Measurements from ENCODE around the gene UBE2S.
"Not testable (repeated sequence)": the region's sequence is repeated elsewhere in the genome, so short reads cannot be mapped to it uniquely, and the experiment has no call there.

UBE2S gene

GRCh38 chr19:55406091-55406825 lies 1.3 kb downstream of the UBE2S start:
- no peak for DNase-seq (ENCODE audit: low read depth)

- no peak for DNase-seq (ENCODE audit: low read depth)
Observed at GRCh38 chr19:55405638-55406037, 1.9 kb downstream of the UBE2S start.

DNA sequence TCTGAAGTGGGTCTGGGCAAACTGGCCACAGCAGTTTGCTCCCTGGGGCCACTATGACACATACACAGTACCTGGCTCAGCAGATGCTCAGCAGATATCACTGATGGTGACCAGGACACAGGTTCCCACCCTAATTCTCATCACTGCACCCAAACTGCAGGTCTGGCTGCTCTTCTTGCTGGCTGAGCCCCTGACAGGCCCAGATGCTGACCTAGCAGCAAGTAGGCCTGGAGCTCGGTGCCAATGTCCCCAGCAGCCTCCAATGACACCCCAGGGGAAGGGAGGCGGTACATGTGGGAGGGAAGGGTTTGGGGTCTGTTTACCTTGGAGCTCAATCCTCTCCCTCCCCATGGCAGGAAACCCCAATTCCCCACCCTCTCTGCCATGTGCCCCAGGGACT lies 5.1 kb downstream of the UBE2S start:
- no peak for DNase-seq (ENCODE audit: low read depth)

- not testable (repeated sequence) for DNase-seq (ENCODE audit: low read depth)
Observed at GRCh38 chr19:55401390-55401789, 6.2 kb downstream of the UBE2S start.

DNA sequence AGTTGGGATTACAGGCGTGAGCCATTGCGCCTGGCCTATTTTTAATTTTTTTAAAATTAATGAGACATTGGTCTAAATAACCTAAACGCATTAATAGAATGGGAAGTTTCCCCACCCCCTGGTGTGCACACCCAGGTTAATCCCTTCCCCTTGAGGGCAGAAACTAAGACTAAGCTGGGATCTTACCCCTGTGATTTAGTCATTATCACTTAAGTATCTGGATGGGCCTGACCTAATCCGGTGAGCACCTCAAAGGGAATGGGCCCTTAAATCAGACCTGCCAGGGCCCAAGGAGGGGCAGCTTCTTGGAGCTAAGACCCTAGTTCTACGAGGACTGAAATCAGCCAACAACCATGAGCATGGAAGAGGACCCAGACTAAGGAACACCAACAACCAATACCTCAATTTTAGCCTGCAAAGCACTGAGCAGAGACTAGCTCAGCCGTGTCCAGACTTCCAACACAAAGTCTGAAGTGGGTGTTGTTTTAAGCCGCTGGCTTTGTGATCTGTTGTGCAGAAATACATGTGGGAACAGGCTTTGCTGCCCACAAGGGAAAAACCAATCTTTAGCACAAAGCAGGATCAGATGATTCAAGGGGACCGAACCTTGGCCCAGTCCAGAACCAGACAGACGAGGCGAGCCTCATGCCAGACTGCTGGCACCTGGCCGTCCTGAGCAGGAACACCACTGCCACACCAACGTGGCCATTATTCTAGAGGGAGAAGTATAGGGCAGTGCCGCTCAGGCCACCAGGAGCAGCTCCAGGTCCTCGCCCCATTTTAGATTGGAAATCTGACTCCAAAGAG lies 7.1 kb downstream of the UBE2S start:
- no peak for DNase-seq (ENCODE audit: low read depth)

- DNase-seq (ENCODE audit: low read depth) = no peak
Observed at GRCh38 chr19:55398200-55398925, 9.2 kb downstream of the UBE2S start.

GRCh38 chr19:55392820-55393761 lies 14.5 kb downstream of the UBE2S start:
- DNase-seq (ENCODE audit: low read depth) = no peak

DNA sequence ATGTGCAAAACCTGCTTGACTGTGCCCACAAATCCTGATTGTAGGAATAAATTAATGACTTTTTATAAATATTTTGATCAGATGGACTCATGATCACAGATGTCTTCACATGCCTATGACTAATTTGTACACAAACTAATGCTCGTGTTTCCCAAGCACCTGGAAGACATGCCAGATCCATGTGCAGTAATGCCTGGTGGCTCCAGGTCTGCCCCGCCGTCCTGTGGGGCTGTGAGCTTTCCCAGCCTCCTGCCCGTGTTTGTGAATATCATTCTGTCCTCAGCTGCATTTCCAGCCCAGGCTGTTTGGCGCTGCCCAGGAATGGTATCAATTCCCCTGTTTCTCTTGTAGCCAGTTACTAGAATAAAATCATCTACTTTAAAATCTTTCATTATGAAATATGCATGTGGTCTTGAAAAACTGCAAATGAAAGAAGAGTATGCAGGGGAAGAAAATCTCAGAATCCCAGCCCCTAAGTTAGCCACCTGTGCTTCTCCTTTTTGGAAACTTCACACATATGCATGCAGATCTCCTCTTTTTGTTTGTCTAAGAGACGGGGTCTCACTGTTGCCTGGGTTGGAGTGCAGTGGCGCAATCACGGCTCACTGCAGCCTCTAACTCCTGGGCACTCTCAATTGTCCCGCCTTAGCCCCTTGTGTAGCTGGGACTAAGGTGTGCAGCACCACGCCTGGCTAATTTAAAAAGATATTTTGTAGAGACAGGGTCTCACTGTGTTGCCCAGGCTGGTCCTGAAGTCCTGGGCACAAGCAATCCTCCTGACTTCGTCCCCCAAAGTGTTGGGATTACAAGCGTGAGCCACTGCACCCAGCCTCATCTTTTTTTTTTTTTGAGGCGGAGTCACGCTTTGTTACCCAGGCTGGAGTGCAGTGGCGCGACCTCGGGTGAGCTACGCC lies 15.6 kb downstream of the UBE2S start:
- DNase-seq (ENCODE audit: low read depth) = no peak

DNA sequence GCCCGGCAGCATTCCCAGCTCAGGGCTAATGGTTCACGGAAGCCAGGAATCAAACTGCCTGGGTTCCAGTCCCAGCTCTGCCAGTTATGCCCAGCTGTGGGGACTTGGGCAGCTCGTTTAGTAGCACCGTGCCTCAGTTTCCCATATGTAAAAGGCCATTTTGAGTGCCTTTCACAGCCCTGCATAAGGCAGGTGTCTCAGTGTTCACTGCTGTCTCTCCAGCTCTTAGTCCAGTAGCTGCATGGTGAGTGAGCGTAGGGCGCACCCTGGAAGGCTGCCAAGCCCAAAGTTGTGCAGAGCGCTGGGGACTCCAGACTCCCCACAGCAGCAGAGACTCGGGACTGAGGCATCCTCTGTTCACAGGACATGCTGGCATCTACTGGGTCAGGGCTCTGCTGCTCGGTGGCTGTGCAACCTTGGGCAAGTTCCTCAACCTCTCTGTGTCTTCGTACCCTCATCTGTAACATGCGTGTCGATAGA lies 16.4 kb downstream of the UBE2S start:
- no peak for DNase-seq (ENCODE audit: low read depth)

DNA sequence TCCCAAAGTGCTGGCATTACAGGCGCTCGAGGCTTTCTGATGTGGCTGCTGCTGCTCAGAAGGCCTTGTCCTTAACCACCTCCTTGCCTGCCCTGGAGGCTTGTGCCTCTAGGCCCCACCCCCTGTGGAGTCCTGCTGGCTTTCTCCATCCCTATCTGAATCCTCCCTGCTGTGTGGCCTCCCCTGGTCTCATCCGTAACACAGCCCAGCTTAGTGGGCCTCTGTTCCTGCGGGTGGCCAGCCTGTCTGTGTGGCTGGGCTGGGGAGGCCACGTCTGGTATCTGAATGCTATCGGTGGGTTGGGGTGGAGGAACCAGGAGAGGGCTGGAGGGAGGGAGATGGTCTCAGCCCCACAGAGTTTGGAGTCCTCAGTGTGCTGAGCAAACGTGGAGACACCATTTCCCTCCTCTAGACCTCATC lies 17.1 kb downstream of the UBE2S start:
- no peak for DNase-seq (ENCODE audit: low read depth)

GRCh38 chr19:55389386-55390317 lies 17.9 kb downstream of the UBE2S start:
- no peak for DNase-seq (ENCODE audit: low read depth)

GRCh38 chr19:55387736-55388497 lies 19.7 kb downstream of the UBE2S start:
- no peak for DNase-seq (ENCODE audit: low read depth)

DNA sequence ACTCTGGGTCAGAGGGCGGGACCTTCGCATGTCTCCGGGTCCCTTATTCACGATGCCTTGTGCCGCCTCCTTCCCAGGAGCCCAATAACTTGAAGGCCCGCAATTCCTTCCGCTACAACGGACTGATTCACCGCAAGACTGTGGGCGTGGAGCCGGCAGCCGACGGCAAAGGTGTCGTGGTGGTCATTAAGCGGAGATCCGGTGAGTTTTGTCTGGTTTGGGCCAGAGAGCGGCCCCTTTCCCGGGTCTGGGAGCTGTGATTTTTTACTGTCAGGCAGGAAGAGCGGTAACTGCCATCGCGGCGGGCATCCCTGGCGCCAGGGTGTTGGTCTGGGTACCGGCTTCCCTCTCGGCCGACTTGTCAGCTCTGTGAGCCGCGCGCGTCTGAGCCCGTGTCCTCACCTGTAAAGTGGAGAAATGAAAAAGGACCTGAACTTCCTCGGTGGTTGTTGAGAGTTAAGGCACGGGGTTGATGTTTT lies 21.1 kb downstream of the UBE2S start:
- DNase-seq (ENCODE audit: low read depth) = no peak

GRCh38 chr19:55385724-55386492 lies 21.7 kb downstream of the UBE2S start, which contains the start of gene RPL28:
RPL28 (plus strand) TSS chr19:55385932; CDS start chr19:55386358, 426 bp downstream.
- DNase-seq (ENCODE audit: low read depth) = peak; percentile 96

GRCh38 chr19:55384920-55385723 lies 22.5 kb downstream of the UBE2S start:
- peak; percentile 93 for DNase-seq (ENCODE audit: low read depth)

DNA sequence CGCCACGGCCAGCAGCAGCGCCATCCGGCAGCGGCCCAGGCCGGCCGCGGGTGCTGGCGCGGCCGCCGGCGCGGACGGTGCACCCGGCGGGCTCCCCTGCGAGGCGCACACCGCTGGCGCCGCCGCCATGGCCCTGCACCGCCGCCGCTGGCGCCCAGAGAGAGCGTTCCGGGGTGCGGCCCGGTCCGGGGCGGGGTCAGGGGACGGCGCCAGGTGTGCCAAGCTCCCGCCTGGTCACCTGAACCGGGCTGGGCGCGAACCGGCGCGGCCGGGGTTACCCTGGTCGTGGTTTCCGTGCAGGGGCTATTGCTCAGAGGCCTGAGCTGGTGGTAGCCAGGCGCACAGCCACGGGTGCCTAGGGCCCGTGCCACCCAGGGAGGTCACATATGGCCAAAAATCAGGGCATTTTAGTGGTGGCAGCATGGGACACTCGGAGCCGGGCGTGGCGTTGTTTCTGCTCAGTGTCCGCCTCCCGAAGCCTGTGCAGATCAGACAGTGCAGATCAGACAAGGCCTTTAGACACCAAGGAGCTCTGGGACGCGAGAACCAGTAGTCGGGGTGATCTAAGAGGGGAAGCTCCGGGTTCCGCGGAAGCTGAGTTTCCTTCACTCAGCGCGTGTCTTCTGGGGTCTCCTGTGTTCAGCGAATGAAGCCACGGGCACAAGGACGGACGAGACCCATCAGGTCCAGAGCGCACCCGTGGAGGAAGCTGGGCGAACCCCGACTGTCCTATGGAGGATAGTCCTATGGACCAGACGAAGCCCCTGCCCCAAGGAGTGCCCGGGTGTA lies 23.3 kb downstream of the UBE2S start, which contains the start of gene TMEM238:
Gene TMEM238, minus strand, starts transcription at position 162 of the 789 bp plus-strand sequence. Its CDS starts 33 bp downstream, at position 129.
- no peak for DNase-seq (ENCODE audit: low read depth)

Measured in T-helper 22 cell (primary cell).